Liver (tissue), 3 donors: ENCODE data around the gene KCNMA1.

Experiments
- EGR1 ChIP-seq, 2 donors: IDR thresholded peaks; 2 replicates each; pipeline ENCODE4 v1.6.1; 2016 to 2018; ENCODE audit warnings: antibody characterized with exemption in 2 of 2, low read depth in 2 of 2
- FOXA1 ChIP-seq: IDR thresholded peaks from 2 replicates; pipeline ENCODE4 v1.6.1; 2016; ENCODE audit warnings: antibody characterized with exemption
- GABPA ChIP-seq, 2 donors: IDR thresholded peaks in 1 of 2; conservative IDR thresholded peaks in 1 of 2; 2 replicates each; pipeline ENCODE4 v1.6.1; 2016; ENCODE audit warnings: antibody characterized with exemption in 2 of 2, mild to moderate bottlenecking in 1 of 2, moderate library complexity in 1 of 2
- MAX ChIP-seq: IDR thresholded peaks from 2 replicates; pipeline ENCODE4 v1.6.1; 2016; ENCODE audit warnings: antibody characterized with exemption
- RAD21 ChIP-seq, 2 donors: IDR thresholded peaks; 2 replicates each; pipeline ENCODE4 v1.6.1; 2016; ENCODE audit warnings: antibody characterized with exemption in 2 of 2, mild to moderate bottlenecking in 2 of 2
- REST ChIP-seq: IDR thresholded peaks from 2 replicates; pipeline ENCODE4 v1.6.1; 2016; ENCODE audit warnings: antibody characterized with exemption, mild to moderate bottlenecking
- SP1 ChIP-seq: IDR thresholded peaks from 2 replicates; pipeline ENCODE4 v1.6.1; 2018; ENCODE audit warnings: antibody characterized with exemption, mild to moderate bottlenecking
- TAF1 ChIP-seq: conservative IDR thresholded peaks from 2 replicates; pipeline ENCODE4 v1.6.1; 2016; ENCODE audit warnings: antibody characterized with exemption, mild to moderate bottlenecking
- YY1 ChIP-seq: IDR thresholded peaks from 2 replicates; pipeline ENCODE4 v1.6.1; 2016; ENCODE audit warnings: antibody characterized with exemption, mild to moderate bottlenecking
- ZBTB33 ChIP-seq: IDR thresholded peaks from 2 replicates; pipeline ENCODE4 v1.6.1; 2016; ENCODE audit warnings: antibody characterized with exemption
- TF ChIP-seq, protein P1 (sequence below): fragments of 150-350 bp; IDR thresholded peaks from 2 replicates; pipeline ENCODE4 v1.5.1; 2017; ENCODE audit warnings: improper control_type of control experiment, low read depth, low read length; ENCODE audit not compliant: missing input control
- donor health status: healthy.
- donor health status: healthy.

GRCh38 chr10:77158666-77159065, 478.9 kb downstream of the KCNMA1 start:
- TF ChIP-seq, protein P1, sequence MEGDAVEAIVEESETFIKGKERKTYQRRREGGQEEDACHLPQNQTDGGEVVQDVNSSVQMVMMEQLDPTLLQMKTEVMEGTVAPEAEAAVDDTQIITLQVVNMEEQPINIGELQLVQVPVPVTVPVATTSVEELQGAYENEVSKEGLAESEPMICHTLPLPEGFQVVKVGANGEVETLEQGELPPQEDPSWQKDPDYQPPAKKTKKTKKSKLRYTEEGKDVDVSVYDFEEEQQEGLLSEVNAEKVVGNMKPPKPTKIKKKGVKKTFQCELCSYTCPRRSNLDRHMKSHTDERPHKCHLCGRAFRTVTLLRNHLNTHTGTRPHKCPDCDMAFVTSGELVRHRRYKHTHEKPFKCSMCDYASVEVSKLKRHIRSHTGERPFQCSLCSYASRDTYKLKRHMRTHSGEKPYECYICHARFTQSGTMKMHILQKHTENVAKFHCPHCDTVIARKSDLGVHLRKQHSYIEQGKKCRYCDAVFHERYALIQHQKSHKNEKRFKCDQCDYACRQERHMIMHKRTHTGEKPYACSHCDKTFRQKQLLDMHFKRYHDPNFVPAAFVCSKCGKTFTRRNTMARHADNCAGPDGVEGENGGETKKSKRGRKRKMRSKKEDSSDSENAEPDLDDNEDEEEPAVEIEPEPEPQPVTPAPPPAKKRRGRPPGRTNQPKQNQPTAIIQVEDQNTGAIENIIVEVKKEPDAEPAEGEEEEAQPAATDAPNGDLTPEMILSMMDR = no peak
- no peak for TF ChIP-seq ZBTB33
- TF ChIP-seq FOXA1 = no peak
- no peak for TF ChIP-seq REST
- TF ChIP-seq SP1 = no peak
- no peak for TF ChIP-seq GABPA (IDR thresholded peaks at IDR 0.05 in 1 of 2, conservative IDR thresholded peaks at IDR 0.05 in 1 of 2)
- no peak for TF ChIP-seq TAF1
- TF ChIP-seq EGR1 (IDR thresholded peaks at IDR 0.05; ENCODE audit: low read depth in 2 of 2) = no peak
- TF ChIP-seq YY1 = no peak
- TF ChIP-seq MAX = no peak
- TF ChIP-seq RAD21 (IDR thresholded peaks at IDR 0.05) = no peak
